ENCODE results near the gene KNOP1.

DNA sequence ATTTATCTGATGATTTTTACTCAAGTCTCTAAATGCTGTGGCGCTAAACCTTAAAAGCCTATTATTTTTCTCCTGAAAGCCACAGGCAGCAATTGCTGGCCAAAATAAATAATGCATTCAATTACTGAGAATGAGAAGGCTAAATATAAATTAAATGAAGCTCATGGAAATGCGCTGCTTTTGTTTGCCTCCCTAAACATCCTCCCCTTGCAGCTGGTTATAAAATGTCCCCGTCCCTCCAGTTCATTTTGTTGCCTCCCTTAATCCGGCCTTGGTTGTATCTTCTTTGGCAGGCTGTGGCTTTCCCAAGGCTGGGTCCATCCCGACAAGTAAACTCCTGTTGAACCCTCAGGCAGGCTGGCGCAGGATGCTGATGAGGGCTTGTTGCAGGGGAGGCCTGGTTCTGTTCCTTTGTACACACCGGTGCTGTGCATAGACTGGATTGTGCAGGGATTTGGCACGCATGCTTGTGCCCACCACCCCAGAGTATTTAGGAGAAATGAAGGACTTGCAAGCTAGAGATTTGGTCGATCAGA is 62.7 kb downstream of the KNOP1 start:
- no peak for TF ChIP-seq CTCF (IDR thresholded peaks at IDR 0.05)
- TF ChIP-seq ZFX (IDR thresholded peaks at IDR 0.05; ENCODE audit: borderline replicate concordance) = no peak

Data from 22Rv1 (cell line).